ENCODE measurements around the gene PREB. TPM values are rescaled to one million over a fixed set of nuclear protein-coding genes. Genes with fewer than 3 reads are reported as not detected.
A peak's percentile ranks its signal among the peaks of the same experiment; 100 is the strongest.
"Not testable (repeated sequence)": the region's sequence is repeated elsewhere in the genome, so short reads cannot be mapped to it uniquely, and the experiment has no call there.

The PREB gene
- total RNA-seq, 1 experiment from 2014 or later = 65.3 TPM

DNA sequence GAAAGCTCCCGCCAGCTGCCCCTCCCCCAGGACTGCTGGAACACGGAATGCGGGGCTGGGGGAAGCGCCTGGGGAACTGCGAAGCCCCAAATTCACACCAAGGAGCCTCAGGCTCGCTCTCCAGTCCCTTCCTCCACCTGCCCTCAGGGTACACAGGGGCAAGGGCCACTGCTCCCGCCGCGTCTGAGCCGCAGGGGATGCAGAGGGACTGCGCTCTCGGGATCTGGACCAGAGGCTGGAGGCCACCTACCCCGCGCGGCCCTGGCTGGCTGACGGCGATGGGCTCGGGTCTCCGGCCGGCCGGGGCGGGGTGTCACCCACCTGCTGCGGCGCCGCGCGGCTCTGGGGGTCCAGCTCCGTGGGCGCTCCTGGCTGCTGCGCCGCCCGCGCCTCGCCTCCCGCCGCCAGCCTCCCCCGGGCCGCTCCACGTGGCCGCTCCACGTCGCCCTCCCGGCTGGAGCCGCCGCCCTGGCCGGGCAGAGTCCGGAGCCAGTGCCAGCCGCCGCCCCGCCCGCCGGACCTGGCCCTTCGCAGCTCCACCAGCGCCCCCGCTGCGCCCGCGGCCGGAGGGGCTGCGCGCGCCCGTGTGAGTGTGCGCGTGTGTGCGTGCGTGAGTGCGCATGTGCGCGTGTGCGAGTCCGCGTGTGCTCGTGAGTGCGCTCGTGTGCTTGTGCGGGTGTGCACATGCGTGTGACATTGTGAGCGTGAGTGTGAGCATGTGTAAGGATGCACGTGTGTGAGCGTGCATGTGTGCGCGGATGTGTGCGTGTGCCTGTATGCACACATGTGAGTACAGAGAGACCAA, 15.7 kb downstream of the PREB start, which contains the start of gene CGREF1:
TSS of gene CGREF1 (minus strand) at position 604 of the 805 bp plus-strand sequence. CDS start 14,762 bp downstream, outside the sequence.
- H3K4me3 Mint-ChIP-seq (ENCODE audit: unreplicated experiment) = peak within 1 kb of the TSS; percentile 76
- peaks cover 13% of the 10 kb centered on the region for H3K27me3 Mint-ChIP-seq (ENCODE audit: insufficient read depth, unreplicated experiment)
- intact Hi-C loops (cut with micrococcal nuclease; ENCODE audit: unreplicated experiment) = no loop called here
- H3K4me1 Mint-ChIP-seq (ENCODE audit: low read depth, unreplicated experiment) = no peaks in the 10 kb centered on the region
- H3K36me3 ChIP-seq (ENCODE audit: control insufficient read depth, insufficient read depth, low read length) = no peaks in the 10 kb centered on the region
- H3K4me3 ChIP-seq (ENCODE audit: low read depth, low read length) = peak within 1 kb of the TSS; percentile 61
- no peaks in the 10 kb centered on the region for H3K9me3 Mint-ChIP-seq (ENCODE audit: unreplicated experiment)
- CTCF ChIA-PET = interaction anchor here (1.3 kb wide), 1 partner anchor 174 kb away, joined by 3 read pairs; no protein-coding TSS in a partner anchor
- peak in 1 of 2 experiments; percentile 52 for DNase-seq
- TF ChIP-seq, protein P1, sequence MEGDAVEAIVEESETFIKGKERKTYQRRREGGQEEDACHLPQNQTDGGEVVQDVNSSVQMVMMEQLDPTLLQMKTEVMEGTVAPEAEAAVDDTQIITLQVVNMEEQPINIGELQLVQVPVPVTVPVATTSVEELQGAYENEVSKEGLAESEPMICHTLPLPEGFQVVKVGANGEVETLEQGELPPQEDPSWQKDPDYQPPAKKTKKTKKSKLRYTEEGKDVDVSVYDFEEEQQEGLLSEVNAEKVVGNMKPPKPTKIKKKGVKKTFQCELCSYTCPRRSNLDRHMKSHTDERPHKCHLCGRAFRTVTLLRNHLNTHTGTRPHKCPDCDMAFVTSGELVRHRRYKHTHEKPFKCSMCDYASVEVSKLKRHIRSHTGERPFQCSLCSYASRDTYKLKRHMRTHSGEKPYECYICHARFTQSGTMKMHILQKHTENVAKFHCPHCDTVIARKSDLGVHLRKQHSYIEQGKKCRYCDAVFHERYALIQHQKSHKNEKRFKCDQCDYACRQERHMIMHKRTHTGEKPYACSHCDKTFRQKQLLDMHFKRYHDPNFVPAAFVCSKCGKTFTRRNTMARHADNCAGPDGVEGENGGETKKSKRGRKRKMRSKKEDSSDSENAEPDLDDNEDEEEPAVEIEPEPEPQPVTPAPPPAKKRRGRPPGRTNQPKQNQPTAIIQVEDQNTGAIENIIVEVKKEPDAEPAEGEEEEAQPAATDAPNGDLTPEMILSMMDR (IDR thresholded peaks at IDR 0.05; ENCODE audit: insufficient read depth in 1 of 2, low read depth in 1 of 2, low read length in 1 of 2, severe bottlenecking in 1 of 2, unreplicated experiment in 1 of 2) = no peak
- POLR2A ChIA-PET = no interaction called here
- no peaks in the 10 kb centered on the region for H3K27me3 ChIP-seq (replicated peaks; ENCODE audit: control insufficient read depth, insufficient read depth, low read length)
- no TSS peak for BruUV-seq (replicated peaks)
- H3K4me1 ChIP-seq = peaks cover 4% of the 10 kb centered on the region; the same call in 1 of the 2 replicates
- no peak within 1 kb of the TSS for H3K27ac Mint-ChIP-seq (ENCODE audit: unreplicated experiment)
- H3K36me3 Mint-ChIP-seq (ENCODE audit: insufficient read depth, unreplicated experiment) = peaks cover 6% of the 10 kb centered on the region
- no peaks in the 10 kb centered on the region for H3K9me3 ChIP-seq

DNA sequence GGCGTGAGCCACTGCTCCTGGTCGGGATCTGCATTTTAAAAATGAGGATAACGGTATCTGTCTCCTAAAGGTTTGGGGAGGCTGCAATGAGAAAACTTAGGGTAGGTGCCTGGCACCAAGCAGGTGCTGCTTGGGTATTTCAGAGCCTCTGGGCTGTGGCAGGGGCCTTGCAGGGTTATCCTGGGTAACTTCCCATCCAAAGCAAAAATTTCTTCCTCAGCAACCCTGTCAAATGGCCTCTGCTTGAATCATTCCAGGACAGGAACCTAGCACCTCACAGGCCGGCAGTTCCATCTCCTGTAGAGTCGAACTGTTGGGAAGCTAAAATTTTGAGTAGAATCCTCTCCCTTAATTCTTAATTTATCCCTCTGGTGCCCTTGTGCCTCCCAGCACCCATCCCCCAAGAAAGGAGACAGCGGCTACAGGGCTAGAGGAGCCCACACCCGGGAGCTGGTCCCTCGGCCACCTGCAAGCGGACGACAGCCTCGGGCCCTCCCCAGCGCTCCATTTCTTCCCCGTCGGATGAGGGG, 16.4 kb downstream of the PREB start:
- no peaks in the 10 kb centered on the region for H3K9me3 ChIP-seq
- H3K9me3 Mint-ChIP-seq (ENCODE audit: unreplicated experiment) = no peaks in the 10 kb centered on the region
- peak overlapping the region; percentile 61 for H3K4me3 ChIP-seq (ENCODE audit: low read depth, low read length)
- no peak for DNase-seq
- H3K36me3 Mint-ChIP-seq (ENCODE audit: insufficient read depth, unreplicated experiment) = peaks cover 6% of the 10 kb centered on the region
- 0 out of 2 replicates have a peak, but pooled peaks cover 3% of the 10 kb centered on the region for H3K4me1 ChIP-seq
- peaks cover 13% of the 10 kb centered on the region for H3K27me3 Mint-ChIP-seq (ENCODE audit: insufficient read depth, unreplicated experiment)
- H3K27ac Mint-ChIP-seq (ENCODE audit: unreplicated experiment) = no peak overlapping the region
- ChIA-PET CTCF (interaction anchor here (1.3 kb wide), 1 partner anchor 174 kb away, joined by 3 read pairs; no protein-coding TSS in a partner anchor), POLR2A (no interaction called here)
- no peaks in the 10 kb centered on the region for H3K4me1 Mint-ChIP-seq (ENCODE audit: low read depth, unreplicated experiment)
- peak overlapping the region; percentile 76 for H3K4me3 Mint-ChIP-seq (ENCODE audit: unreplicated experiment)
- intact Hi-C loops (cut with micrococcal nuclease; ENCODE audit: unreplicated experiment) = no loop called here
- H3K27me3 ChIP-seq (replicated peaks; ENCODE audit: control insufficient read depth, insufficient read depth, low read length) = no peaks in the 10 kb centered on the region
- TF ChIP-seq, protein P1 (IDR thresholded peaks at IDR 0.05; ENCODE audit: insufficient read depth in 1 of 2, low read depth in 1 of 2, low read length in 1 of 2, severe bottlenecking in 1 of 2, unreplicated experiment in 1 of 2) = no peak
- no TSS peak for BruUV-seq (replicated peaks)
- H3K36me3 ChIP-seq (ENCODE audit: control insufficient read depth, insufficient read depth, low read length) = no peaks in the 10 kb centered on the region

DNA sequence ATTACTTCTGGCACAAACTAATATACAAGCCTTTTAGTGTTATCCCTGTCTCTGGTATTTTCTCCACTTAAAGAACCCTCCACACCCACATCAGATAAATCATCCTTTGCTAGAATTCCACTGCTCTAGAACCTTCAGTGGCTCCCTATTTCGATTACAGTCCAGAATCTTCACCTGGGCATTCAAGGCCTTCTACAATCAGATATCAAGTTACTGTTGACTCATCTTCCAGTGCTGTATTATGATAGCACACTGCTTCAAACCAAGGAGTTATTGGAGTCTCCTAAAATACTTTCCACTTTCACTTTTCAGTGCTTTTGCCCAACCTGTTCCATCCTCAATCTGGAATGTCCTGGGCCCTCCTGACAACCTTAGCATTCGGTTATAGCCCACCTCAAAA, 18.9 kb downstream of the PREB start:
- Histone ChIP-seq H3K4me1 (0 out of 2 replicates have a peak, but pooled peaks cover 3% of the 10 kb centered on the region), H3K4me3 (ENCODE audit: low read depth, low read length) (no peak overlapping the region), H3K36me3 (ENCODE audit: control insufficient read depth, insufficient read depth, low read length) (no peaks in the 10 kb centered on the region), H3K27me3 (replicated peaks; ENCODE audit: control insufficient read depth, insufficient read depth, low read length) (no peaks in the 10 kb centered on the region), H3K9me3 (no peaks in the 10 kb centered on the region)
- Mint-ChIP-seq H3K4me1 (ENCODE audit: low read depth, unreplicated experiment) (no peaks in the 10 kb centered on the region), H3K27ac (ENCODE audit: unreplicated experiment) (no peak overlapping the region), H3K27me3 (ENCODE audit: insufficient read depth, unreplicated experiment) (peaks cover 5% of the 10 kb centered on the region), H3K9me3 (ENCODE audit: unreplicated experiment) (no peaks in the 10 kb centered on the region), H3K36me3 (ENCODE audit: insufficient read depth, unreplicated experiment) (peaks cover 6% of the 10 kb centered on the region), H3K4me3 (ENCODE audit: unreplicated experiment) (no peak overlapping the region)
- intact Hi-C loops (cut with micrococcal nuclease; ENCODE audit: unreplicated experiment) = no loop called here
- TF ChIP-seq, protein P1 (IDR thresholded peaks at IDR 0.05; ENCODE audit: insufficient read depth in 1 of 2, low read depth in 1 of 2, low read length in 1 of 2, severe bottlenecking in 1 of 2, unreplicated experiment in 1 of 2) = no peak
- POLR2A ChIA-PET = no interaction called here
- no TSS peak for BruUV-seq (replicated peaks)
- CTCF ChIA-PET = no interaction called here
- DNase-seq = no peak

DNA sequence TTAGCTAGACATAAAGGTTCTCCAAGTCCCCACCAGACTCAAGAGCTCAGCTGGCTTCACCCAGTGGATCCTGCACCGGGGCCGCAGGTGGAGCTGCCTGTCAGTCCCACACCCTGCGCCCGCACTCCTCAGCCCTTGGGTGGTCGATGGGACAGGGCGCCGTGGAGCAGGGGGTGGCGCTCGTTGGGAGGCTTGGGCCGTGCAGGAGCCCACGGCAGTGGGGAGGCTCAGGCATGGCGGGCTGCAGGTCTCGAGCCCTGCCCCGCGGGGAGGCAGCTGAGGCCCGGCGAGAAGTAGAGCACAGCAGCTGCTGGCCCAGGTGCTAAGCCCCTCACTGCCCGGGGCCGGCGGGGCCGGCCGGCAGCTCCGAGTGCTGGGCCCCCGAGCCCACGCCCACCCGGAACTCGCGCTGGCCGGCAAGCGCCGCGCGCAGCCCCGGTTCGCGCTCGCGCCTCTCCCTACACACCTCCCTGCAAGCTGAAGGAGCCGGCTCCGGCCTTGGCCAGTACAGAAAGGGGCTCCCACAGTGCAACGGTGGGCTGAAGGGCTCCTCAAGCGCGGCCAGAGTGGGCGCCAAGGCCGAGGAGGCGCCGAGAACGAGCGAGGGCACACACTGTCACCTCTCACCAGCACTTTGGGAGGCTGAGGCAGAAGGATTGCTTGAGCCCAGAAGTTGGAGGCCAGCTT, 22.9 kb downstream of the PREB start:
- H3K36me3 ChIP-seq (ENCODE audit: control insufficient read depth, insufficient read depth, low read length); H3K27me3 ChIP-seq (replicated peaks; ENCODE audit: control insufficient read depth, insufficient read depth, low read length); H3K4me3 ChIP-seq (ENCODE audit: low read depth, low read length); H3K9me3 Mint-ChIP-seq (ENCODE audit: unreplicated experiment); intact Hi-C loops (cut with micrococcal nuclease; ENCODE audit: unreplicated experiment); H3K4me3 Mint-ChIP-seq (ENCODE audit: unreplicated experiment); DNase-seq; H3K9me3 ChIP-seq; H3K36me3 Mint-ChIP-seq (ENCODE audit: insufficient read depth, unreplicated experiment); BruUV-seq (replicated peaks); H3K27me3 Mint-ChIP-seq (ENCODE audit: insufficient read depth, unreplicated experiment); H3K4me1 Mint-ChIP-seq (ENCODE audit: low read depth, unreplicated experiment); H3K4me1 ChIP-seq; H3K27ac Mint-ChIP-seq (ENCODE audit: unreplicated experiment): not testable (repeated sequence)
- ChIA-PET CTCF (interaction anchor here (0.6 to 1.0 kb wide), 2 partner anchors 11 to 75 kb away, joined by 4 to 5 read pairs; no protein-coding TSS in a partner anchor), POLR2A (interaction anchor here (0.6 kb wide), 1 partner anchor 172 kb away, joined by 5 read pairs; no protein-coding TSS in a partner anchor)

All from Caco-2 (cell line).